ENCODE data around the gene SCNN1B. TPM values are rescaled to one million over a fixed set of nuclear protein-coding genes. Genes with fewer than 3 reads are reported as not detected.

Gene SCNN1B
- total and polyA plus RNA-seq, 12 donors: 0.11 to 0.38 (median 0.22) TPM; not detected in 4

DNA sequence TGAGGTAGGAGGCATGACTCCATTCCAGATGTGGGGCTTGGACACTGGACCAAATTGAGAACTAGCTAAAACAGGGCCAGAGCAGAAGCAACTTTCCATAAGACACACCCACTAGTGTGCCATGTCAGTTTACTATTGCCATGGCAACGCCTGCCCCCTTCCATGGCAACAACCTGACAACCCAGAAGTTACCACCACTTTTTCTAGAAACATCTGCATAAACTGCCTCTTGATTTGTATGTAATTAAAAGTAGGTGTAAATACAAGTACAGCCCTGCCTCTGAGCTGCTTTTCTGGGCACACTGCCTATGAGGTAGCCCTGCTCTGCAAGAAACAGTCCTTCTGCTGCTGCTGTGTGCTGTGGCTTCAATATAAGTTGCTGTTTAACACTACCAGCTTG, 19.5 kb upstream of the SCNN1B start:
- Histone ChIP-seq H3K4me1 (no peaks in the 10 kb centered on the region), H3K9me3 (no peaks in the 10 kb centered on the region), H3K27ac (no peak overlapping the region), H3K27me3 (peaks cover 5 to 58% (median 21%) of the 10 kb centered on the region in 7 donors), H3K36me3 (no peaks in the 10 kb centered on the region), H3K4me3 (no peak overlapping the region)
- WGBS, 2 donors: 74 to 85% methylated on average over 1 of the region's 1 CpG
- TF ChIP-seq, protein P1, sequence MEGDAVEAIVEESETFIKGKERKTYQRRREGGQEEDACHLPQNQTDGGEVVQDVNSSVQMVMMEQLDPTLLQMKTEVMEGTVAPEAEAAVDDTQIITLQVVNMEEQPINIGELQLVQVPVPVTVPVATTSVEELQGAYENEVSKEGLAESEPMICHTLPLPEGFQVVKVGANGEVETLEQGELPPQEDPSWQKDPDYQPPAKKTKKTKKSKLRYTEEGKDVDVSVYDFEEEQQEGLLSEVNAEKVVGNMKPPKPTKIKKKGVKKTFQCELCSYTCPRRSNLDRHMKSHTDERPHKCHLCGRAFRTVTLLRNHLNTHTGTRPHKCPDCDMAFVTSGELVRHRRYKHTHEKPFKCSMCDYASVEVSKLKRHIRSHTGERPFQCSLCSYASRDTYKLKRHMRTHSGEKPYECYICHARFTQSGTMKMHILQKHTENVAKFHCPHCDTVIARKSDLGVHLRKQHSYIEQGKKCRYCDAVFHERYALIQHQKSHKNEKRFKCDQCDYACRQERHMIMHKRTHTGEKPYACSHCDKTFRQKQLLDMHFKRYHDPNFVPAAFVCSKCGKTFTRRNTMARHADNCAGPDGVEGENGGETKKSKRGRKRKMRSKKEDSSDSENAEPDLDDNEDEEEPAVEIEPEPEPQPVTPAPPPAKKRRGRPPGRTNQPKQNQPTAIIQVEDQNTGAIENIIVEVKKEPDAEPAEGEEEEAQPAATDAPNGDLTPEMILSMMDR (IDR thresholded peaks at IDR 0.05): no peak
- ATAC-seq (no peak), DNase-seq (no peak)
- intact Hi-C loops (cut with DNase I): loop anchor here in 1 of 10 donors (10.0 kb wide), 1 partner anchor 98 kb away; the partner anchor contains the start of gene SCNN1G

DNA sequence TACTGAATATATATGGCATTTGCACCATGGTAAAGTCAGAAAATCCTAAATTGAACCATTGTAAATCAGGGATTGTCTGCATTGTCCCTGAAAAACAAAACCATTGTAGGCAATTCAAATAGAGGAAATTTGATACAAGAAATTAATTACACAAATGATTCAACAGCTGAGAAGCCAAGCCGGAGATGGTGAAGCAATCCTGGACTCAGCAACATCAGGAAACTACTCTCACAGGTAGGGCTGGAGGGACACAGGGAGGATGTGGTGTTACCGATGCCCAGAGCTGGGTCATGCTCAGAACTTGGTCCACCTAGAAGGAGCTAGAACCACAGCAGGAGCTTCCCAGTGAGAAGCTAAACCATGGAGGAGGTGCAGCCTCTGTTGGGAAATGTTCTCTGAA, 18.5 kb upstream of the SCNN1B start:
- H3K36me3 ChIP-seq: no peaks in the 10 kb centered on the region
- H3K27ac ChIP-seq: no peak overlapping the region
- H3K4me3 ChIP-seq: no peak overlapping the region
- WGBS, 2 donors: 91 to 94% methylated on average over 2 of the region's 2 CpGs
- TF ChIP-seq, protein P1 (IDR thresholded peaks at IDR 0.05): no peak
- ATAC-seq (no peak), DNase-seq (no peak)
- intact Hi-C loops (cut with DNase I): loop anchor here in 1 of 10 donors (10.0 kb wide), 1 partner anchor 99 kb away; the partner anchor contains the start of gene SCNN1G
- H3K4me1 ChIP-seq: no peaks in the 10 kb centered on the region
- H3K9me3 ChIP-seq: no peaks in the 10 kb centered on the region
- H3K27me3 ChIP-seq: peaks cover 5 to 56% (median 21%) of the 10 kb centered on the region in 7 donors

DNA sequence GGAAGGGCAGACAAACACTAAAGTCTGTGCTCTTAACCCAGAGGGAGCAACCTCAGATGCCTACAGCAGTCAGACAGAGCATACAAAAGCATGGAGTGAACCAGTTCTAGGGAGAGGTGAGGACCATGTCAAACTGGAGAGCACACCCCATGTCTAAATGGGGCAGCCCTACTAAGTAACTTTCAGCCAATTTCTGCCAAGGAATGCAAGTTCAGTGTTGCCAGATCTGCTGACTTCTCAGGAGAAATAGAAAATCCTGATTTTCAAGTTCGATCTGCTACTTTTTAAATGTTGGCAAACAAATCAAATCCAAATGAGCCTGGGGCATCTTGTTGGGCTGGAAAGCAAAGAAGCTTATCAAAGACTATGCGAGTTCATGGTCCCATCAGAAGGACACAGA, 17.5 kb upstream of the SCNN1B start:
- intact Hi-C loops (cut with DNase I): loop anchor here in 1 of 10 donors (10.0 kb wide), 1 partner anchor 100 kb away; the partner anchor contains the start of gene SCNN1G
- Histone ChIP-seq H3K9me3 (no peaks in the 10 kb centered on the region), H3K4me1 (no peaks in the 10 kb centered on the region), H3K27me3 (peaks cover 4 to 52% (median 25%) of the 10 kb centered on the region in 7 donors), H3K27ac (no peak overlapping the region), H3K36me3 (no peaks in the 10 kb centered on the region), H3K4me3 (no peak overlapping the region)
- TF ChIP-seq, protein P1 (IDR thresholded peaks at IDR 0.05): no peak
- no peak for DNase-seq
- no peak for ATAC-seq
- 78% methylated on average over 2 of the region's 2 CpGs for WGBS, 2 donors

DNA sequence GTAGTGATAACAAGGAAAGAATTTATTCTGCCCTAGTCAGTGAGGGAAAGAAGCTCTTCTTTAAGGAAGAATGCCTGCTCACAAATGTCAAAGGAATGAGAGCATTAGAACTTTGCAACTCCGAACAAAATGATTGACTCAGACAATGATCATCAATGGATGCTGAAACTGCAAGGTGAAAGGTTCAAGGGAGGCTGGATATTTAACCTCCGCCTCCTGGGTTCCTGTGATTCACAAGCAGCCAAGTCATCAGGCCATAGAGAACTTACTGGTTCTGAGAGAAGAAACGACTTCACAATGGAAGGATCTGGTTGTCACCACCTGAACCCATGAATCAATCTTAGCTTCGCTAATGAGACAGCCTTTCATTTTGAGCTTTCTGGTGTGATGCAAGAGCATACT, 16.0 kb upstream of the SCNN1B start:
- 69 to 72% methylated on average over 4 of the region's 4 CpGs for WGBS, 2 donors
- H3K27me3 ChIP-seq: peaks cover 0 to 38% (median 15%) of the 10 kb centered on the region in 7 donors
- H3K36me3 ChIP-seq: no peaks in the 10 kb centered on the region
- intact Hi-C loops (cut with DNase I): loop anchor here in 1 of 10 donors (10.0 kb wide), 1 partner anchor 101 kb away; the partner anchor contains the start of gene SCNN1G
- TF ChIP-seq, protein P1 (IDR thresholded peaks at IDR 0.05): no peak
- no peaks in the 10 kb centered on the region for H3K4me1 ChIP-seq
- no peak for DNase-seq
- no peak overlapping the region for H3K27ac ChIP-seq
- H3K9me3 ChIP-seq: no peaks in the 10 kb centered on the region
- no peak overlapping the region for H3K4me3 ChIP-seq
- ATAC-seq: no peak

All from heart right ventricle (tissue), 16 donors.